Measurements from ENCODE around the gene WNT3A. TPM values are rescaled to one million over a fixed set of nuclear protein-coding genes. Genes with fewer than 3 reads are reported as not detected.
"Not testable (repeated sequence)": the region's sequence is repeated elsewhere in the genome, so short reads cannot be mapped to it uniquely, and the experiment has no call there.

WNT3A gene
- total and polyA plus RNA-seq, 4 donors, result 0.06 TPM; not detected in 3

- WGBS (ENCODE audit: insufficient coverage), result 96% methylated on average over 4 of the region's 19 CpGs
- H3K27ac ChIP-seq (ENCODE audit: low read depth, low read length); H3K27me3 ChIP-seq (ENCODE audit: control insufficient read depth, insufficient read depth, low read length); H3K4me1 ChIP-seq (ENCODE audit: control insufficient read depth, insufficient read depth, low read length); DNase-seq (ENCODE audit: low read depth in 4 of 6, low spot score in 6 of 6); H3K4me3 ChIP-seq (ENCODE audit: low read depth, low read length); H3K9me3 ChIP-seq (ENCODE audit: control insufficient read depth, insufficient read depth, low read length); H3K36me3 ChIP-seq (ENCODE audit: control insufficient read depth, insufficient read depth, low read length): not testable (repeated sequence)
Measured at GRCh38 chr1:227972283-227972679, 34.5 kb upstream of the WNT3A start.

- not testable (repeated sequence) for H3K4me3 ChIP-seq (ENCODE audit: low read depth, low read length); H3K9me3 ChIP-seq (ENCODE audit: control insufficient read depth, insufficient read depth, low read length); H3K4me1 ChIP-seq (ENCODE audit: control insufficient read depth, insufficient read depth, low read length); H3K27me3 ChIP-seq (ENCODE audit: control insufficient read depth, insufficient read depth, low read length); H3K36me3 ChIP-seq (ENCODE audit: control insufficient read depth, insufficient read depth, low read length)
- H3K27ac ChIP-seq (ENCODE audit: low read depth, low read length), result peak overlapping the region; percentile 64
- DNase-seq (ENCODE audit: low read depth in 4 of 6, low spot score in 6 of 6), result peak in 1 of 6 donors; percentile 29
- 74% methylated on average over 21 of the region's 22 CpGs for WGBS (ENCODE audit: insufficient coverage)
Measured at GRCh38 chr1:227972843-227973374, 33.9 kb upstream of the WNT3A start.

GRCh38 chr1:227973724-227974288 lies 33.0 kb upstream of the WNT3A start:
- H3K9me3 ChIP-seq (ENCODE audit: control insufficient read depth, insufficient read depth, low read length); DNase-seq (ENCODE audit: low read depth in 4 of 6, low spot score in 6 of 6); H3K27me3 ChIP-seq (ENCODE audit: control insufficient read depth, insufficient read depth, low read length); H3K27ac ChIP-seq (ENCODE audit: low read depth, low read length); H3K36me3 ChIP-seq (ENCODE audit: control insufficient read depth, insufficient read depth, low read length); H3K4me1 ChIP-seq (ENCODE audit: control insufficient read depth, insufficient read depth, low read length); H3K4me3 ChIP-seq (ENCODE audit: low read depth, low read length): not testable (repeated sequence)
- WGBS (ENCODE audit: insufficient coverage), result 95% methylated on average over 18 of the region's 32 CpGs

GRCh38 chr1:227975583-227976283 lies 31.1 kb upstream of the WNT3A start:
- not testable (repeated sequence) for H3K4me1 ChIP-seq (ENCODE audit: control insufficient read depth, insufficient read depth, low read length); H3K9me3 ChIP-seq (ENCODE audit: control insufficient read depth, insufficient read depth, low read length); H3K27me3 ChIP-seq (ENCODE audit: control insufficient read depth, insufficient read depth, low read length); DNase-seq (ENCODE audit: low read depth in 4 of 6, low spot score in 6 of 6); H3K27ac ChIP-seq (ENCODE audit: low read depth, low read length); H3K36me3 ChIP-seq (ENCODE audit: control insufficient read depth, insufficient read depth, low read length); H3K4me3 ChIP-seq (ENCODE audit: low read depth, low read length)
- 64% methylated on average over 8 of the region's 21 CpGs for WGBS (ENCODE audit: insufficient coverage)

- no peaks in the 10 kb centered on the region for H3K36me3 ChIP-seq (ENCODE audit: control insufficient read depth, insufficient read depth, low read length)
- H3K9me3 ChIP-seq (ENCODE audit: control insufficient read depth, insufficient read depth, low read length), result no peaks in the 10 kb centered on the region
- 100% methylated on average over 2 of the region's 2 CpGs for WGBS (ENCODE audit: insufficient coverage)
- DNase-seq (ENCODE audit: low read depth in 4 of 6, low spot score in 6 of 6), result no peak
- H3K4me1 ChIP-seq (ENCODE audit: control insufficient read depth, insufficient read depth, low read length), result no peaks in the 10 kb centered on the region
- H3K27me3 ChIP-seq (ENCODE audit: control insufficient read depth, insufficient read depth, low read length), result no peaks in the 10 kb centered on the region
- H3K27ac ChIP-seq (ENCODE audit: low read depth, low read length), result no peak overlapping the region
- no peak overlapping the region for H3K4me3 ChIP-seq (ENCODE audit: low read depth, low read length)
Measured at GRCh38 chr1:227987181-227987580, 19.6 kb upstream of the WNT3A start.

- H3K9me3 ChIP-seq (ENCODE audit: control insufficient read depth, insufficient read depth, low read length), result no peaks in the 10 kb centered on the region
- H3K4me1 ChIP-seq (ENCODE audit: control insufficient read depth, insufficient read depth, low read length), result no peaks in the 10 kb centered on the region
- DNase-seq (ENCODE audit: low read depth in 4 of 6, low spot score in 6 of 6), result no peak
- no peaks in the 10 kb centered on the region for H3K27me3 ChIP-seq (ENCODE audit: control insufficient read depth, insufficient read depth, low read length)
- no peak overlapping the region for H3K27ac ChIP-seq (ENCODE audit: low read depth, low read length)
- 79% methylated on average over 5 of the region's 7 CpGs for WGBS (ENCODE audit: insufficient coverage)
- no peaks in the 10 kb centered on the region for H3K36me3 ChIP-seq (ENCODE audit: control insufficient read depth, insufficient read depth, low read length)
- H3K4me3 ChIP-seq (ENCODE audit: low read depth, low read length), result no peak overlapping the region
Measured at GRCh38 chr1:227994632-227995300, 12.0 kb upstream of the WNT3A start.

- no peaks in the 10 kb centered on the region for H3K27me3 ChIP-seq (ENCODE audit: control insufficient read depth, insufficient read depth, low read length)
- H3K9me3 ChIP-seq (ENCODE audit: control insufficient read depth, insufficient read depth, low read length), result no peaks in the 10 kb centered on the region
- H3K4me1 ChIP-seq (ENCODE audit: control insufficient read depth, insufficient read depth, low read length), result no peaks in the 10 kb centered on the region
- no peak overlapping the region for H3K4me3 ChIP-seq (ENCODE audit: low read depth, low read length)
- H3K27ac ChIP-seq (ENCODE audit: low read depth, low read length), result no peak overlapping the region
- no peak for DNase-seq (ENCODE audit: low read depth in 4 of 6, low spot score in 6 of 6)
- no CpG with 5 or more reads among the region's 1 CpG for WGBS (ENCODE audit: insufficient coverage)
- H3K36me3 ChIP-seq (ENCODE audit: control insufficient read depth, insufficient read depth, low read length), result no peaks in the 10 kb centered on the region
Measured at GRCh38 chr1:227996187-227996950, 10.4 kb upstream of the WNT3A start.

GRCh38 chr1:227998374-227999055 lies 8.3 kb upstream of the WNT3A start:
- Histone ChIP-seq H3K27me3 (ENCODE audit: control insufficient read depth, insufficient read depth, low read length) (peaks cover 5% of the 10 kb centered on the region), H3K4me3 (ENCODE audit: low read depth, low read length) (no peak overlapping the region), H3K9me3 (ENCODE audit: control insufficient read depth, insufficient read depth, low read length) (no peaks in the 10 kb centered on the region), H3K4me1 (ENCODE audit: control insufficient read depth, insufficient read depth, low read length) (no peaks in the 10 kb centered on the region), H3K36me3 (ENCODE audit: control insufficient read depth, insufficient read depth, low read length) (no peaks in the 10 kb centered on the region), H3K27ac (ENCODE audit: low read depth, low read length) (no peak overlapping the region)
- DNase-seq (ENCODE audit: low read depth in 4 of 6, low spot score in 6 of 6), result no peak
- WGBS (ENCODE audit: insufficient coverage), result 74% methylated on average over 6 of the region's 6 CpGs

Data from spinal cord (tissue), 10 donors.